GM12878 (cell line): Measurements from ENCODE around the gene SLC25A47. TPM values are rescaled to one million over a fixed set of nuclear protein-coding genes. Genes with fewer than 3 reads are reported as not detected.
A peak's percentile ranks its signal among the peaks of the same experiment; 100 is the strongest.

Source experiments
- ATAC-seq: fragments of 200-7000 bp; cut with Tn5 transposase; 3 replicates; pipeline ENCODE4 v1.9.1; 2020; ENCODE audit warnings: mild to moderate bottlenecking, moderate library complexity
- BruUV-seq: library from RNA; stranded (reverse); fragments of 400-500 nt; replicated peaks from 2 replicates; lab custom pipeline; 2021; lab: Mats Ljungman, UMichigan
- CTCF ChIA-PET: fragments of 300-600 bp; sonication (Branson Sonifier 250); formaldehyde crosslinking; extraction: SDS; loops from one replicate; lab custom pipeline; 2021; ENCODE audit warnings: inconsistent platforms; lab: Yijun Ruan, JAX
- POLR2A ChIA-PET: fragments of 350-600 bp; formaldehyde crosslinking; extraction: SDS; loops from one replicate; lab custom pipeline; 2021; ENCODE audit warnings: inconsistent platforms; lab: Charles Lee
- RAD21 ChIA-PET: fragments of 300-600 bp; sonication (Branson Sonifier 250); formaldehyde crosslinking; loops from one replicate; lab custom pipeline; 2023; ENCODE audit warnings: antibody characterized with exemption; ENCODE audit not compliant: unreplicated experiment; lab: Charles Lee
- SMC1A ChIA-PET: fragments of 300-600 bp; sonication (Branson Sonifier 250); formaldehyde crosslinking; loops from one replicate; lab custom pipeline; 2023; ENCODE audit not compliant: unreplicated experiment, uncharacterized antibody; lab: Charles Lee
- DNase-seq: peaks from one replicate; pipeline ENCODE4 v3.0.0-alpha.2; 2011; ENCODE audit warnings: low read depth, low spot score
- FAIRE-seq: peaks from 3 replicates; lab custom pipeline; 2011; peaks lifted over from hg19 to GRCh38; lab: Jason Lieb, UNC
- H2AFZ ChIP-seq: 2 replicates; pipeline ENCODE4 v1.6.0; 2011; ENCODE audit warnings: low read depth, low read length, control low read depth; ENCODE audit not compliant: control insufficient read depth
- H3K27ac ChIP-seq: 2 replicates; pipeline ENCODE4 v1.5.1; 2011; ENCODE audit warnings: control low read depth; ENCODE audit not compliant: control insufficient read depth, insufficient read depth
- H3K27me3 ChIP-seq, 2 experiments: replicated peaks in 1 of 2; 2 replicates each; pipeline versions ENCODE4 v1.6.0 to v1.6.1; 2011; ENCODE audit warnings: low read length in 1 of 2; ENCODE audit not compliant: control insufficient read depth in 2 of 2, insufficient read depth in 2 of 2
- H3K36me3 ChIP-seq, 2 experiments: 2 replicates each; pipeline ENCODE4 v1.5.1; 2011; ENCODE audit warnings: low read length in 1 of 2; ENCODE audit not compliant: control insufficient read depth in 2 of 2, insufficient read depth in 2 of 2
- H3K4me1 ChIP-seq: 2 replicates; pipeline ENCODE4 v1.6.1; 2011; ENCODE audit warnings: mild to moderate bottlenecking, low read length, moderate library complexity, mixed read lengths; ENCODE audit not compliant: control insufficient read depth, insufficient read depth
- H3K4me2 ChIP-seq: 2 replicates; pipeline ENCODE4 v1.6.0; 2011; ENCODE audit warnings: control low read depth; ENCODE audit not compliant: control insufficient read depth, insufficient read depth
- H3K4me3 ChIP-seq: fragments of 200-600 bp; sonication (generic); 2 replicates; pipeline ENCODE4 v1.5.1; 2016
- H3K79me2 ChIP-seq: 2 replicates; pipeline ENCODE4 v1.6.0; 2011; ENCODE audit warnings: low read length; ENCODE audit not compliant: control insufficient read depth, insufficient read depth
- H3K9ac ChIP-seq: 2 replicates; pipeline ENCODE4 v1.8.0; 2011; ENCODE audit warnings: low read length, control low read depth, mixed read lengths; ENCODE audit not compliant: control insufficient read depth, insufficient read depth
- H3K9me3 ChIP-seq: replicated peaks from 3 replicates; pipeline ENCODE4 v1.5.1; 2011; ENCODE audit warnings: mild to moderate bottlenecking, low read length; ENCODE audit not compliant: control insufficient read depth, insufficient read depth
- H4K20me1 ChIP-seq: 2 replicates; pipeline ENCODE4 v1.6.0; 2011; ENCODE audit not compliant: control insufficient read depth, insufficient read depth
- BHLHE40 ChIP-seq, 2 experiments: fragments of 450-650 bp in 1 of 2; IDR thresholded peaks; 2 replicates each; pipeline ENCODE4 v1.6.1; 2011 to 2017; ENCODE audit warnings: low read depth in 2 of 2, borderline replicate concordance in 1 of 2, improper control_type of control experiment in 1 of 2, low read length in 1 of 2, mild to moderate bottlenecking in 1 of 2
- CHD4 ChIP-seq: fragments of 200-600 bp; sonication (generic); IDR thresholded peaks from 2 replicates; pipeline ENCODE4 v1.6.1; 2016; ENCODE audit warnings: mild to moderate bottlenecking
- CREB1 ChIP-seq: IDR thresholded peaks from 2 replicates; pipeline ENCODE4 v1.6.1; 2012; ENCODE audit warnings: low read depth, mild to moderate bottlenecking, inconsistent platforms
- ELK1 ChIP-seq: IDR thresholded peaks from 2 replicates; pipeline ENCODE4 v1.6.1; 2012; ENCODE audit warnings: low read depth, low read length, improper control_type of control experiment
- KLF5 ChIP-seq: fragments of 450-650 bp; IDR thresholded peaks from 2 replicates; pipeline ENCODE4 v1.6.1; 2014; ENCODE audit warnings: mild to moderate bottlenecking; ENCODE audit not compliant: partially characterized antibody
- NR2C1 ChIP-seq: fragments of 450-650 bp; IDR thresholded peaks from 2 replicates; pipeline ENCODE4 v1.6.1; 2017; ENCODE audit warnings: antibody characterized with exemption, mild to moderate bottlenecking, moderate library complexity
- PKNOX1 ChIP-seq: fragments of 450-650 bp; IDR thresholded peaks from 2 replicates; pipeline ENCODE4 v1.6.1; 2016; ENCODE audit warnings: mild to moderate bottlenecking
- POLR2A ChIP-seq: IDR thresholded peaks from 2 replicates; pipeline ENCODE4 v1.6.1; 2011; ENCODE audit warnings: low read depth, mild to moderate bottlenecking, low read length
- SIN3A ChIP-seq: IDR thresholded peaks from 2 replicates; pipeline ENCODE4 v1.6.1; 2012; ENCODE audit warnings: low read depth, low read length, improper control_type of control experiment
- SKIL ChIP-seq: fragments of 450-650 bp; IDR thresholded peaks from 2 replicates; pipeline ENCODE4 v1.6.1; 2017; ENCODE audit warnings: mild to moderate bottlenecking, low read depth, inconsistent platforms; ENCODE audit not compliant: poor library complexity, severe bottlenecking
- STAT3 ChIP-seq: IDR thresholded peaks from 2 replicates; pipeline ENCODE4 v1.6.1; 2011; ENCODE audit warnings: low read depth, low read length, improper control_type of control experiment
- TCF3 ChIP-seq: IDR thresholded peaks from 2 replicates; pipeline ENCODE4 v1.6.1; 2012; ENCODE audit warnings: low read depth, mild to moderate bottlenecking, low read length, borderline replicate concordance; ENCODE audit not compliant: insufficient read depth
- TCF7 ChIP-seq: IDR thresholded peaks from 2 replicates; pipeline ENCODE4 v1.6.1; 2014; ENCODE audit warnings: antibody characterized with exemption, borderline replicate concordance
- WGBS: methylation state at CpG from one replicate; pipeline ENCODE4 v1.1.6; 2016; ENCODE audit warnings: low lambda C conversion rate; ENCODE audit not compliant: insufficient replicate concordance, insufficient coverage; ENCODE audit errors: missing lambda C conversion rate; 5-methylcytosine and 5-hydroxymethylcytosine counted together
- in situ Hi-C: fragments of 300-500 bp; cut with MboI; formaldehyde crosslinking; loops from 9 replicates; pipeline ENCODE4 v1.14.3; 2018; ENCODE audit warnings: mixed read lengths
- intact Hi-C: fragments of 100-400 bp; cut with micrococcal nuclease; formaldehyde crosslinking; loops from one replicate; pipeline ENCODE4 v1.14.2; 2022; ENCODE audit not compliant: unreplicated experiment
- polyA plus RNA-seq, 11 experiments: library from polyadenylated mRNA; depleted of rRNA in 4 of 11; unstranded in 6 of 11; stranded (reverse) in 5 of 11; fragments of >200 nt; fragmentation: Nextera tagmentation in 4 of 11; fragmentation: Illumina TruSeq in 1 of 11; extraction: Ambion mirVana in 4 of 11; extraction: Trizol in 1 of 11; gene quantifications; 1 replicate in 1 of 11; 2 replicates in 10 of 11; pipeline versions ENCODE4 v1.2.1 to v1.2.3, GENCODE V29; 2011 to 2016; ENCODE audit warnings: inconsistent platforms in 2 of 11, missing spikeins in 2 of 11, low read depth in 1 of 11
- total RNA-seq, 4 experiments: library from RNA; depleted of rRNA in 3 of 4; stranded (reverse); fragments of >200 nt in 3 of 4; fragmentation: Illumina TruSeq in 1 of 4; extraction: Trizol in 1 of 4; gene quantifications; 2 replicates each; pipeline versions ENCODE4 v1.2.1 to v1.2.3, GENCODE V29; 2013 to 2021

Gene SLC25A47
- total and polyA plus RNA-seq, 10 of the 15 experiments (the other 5 are each of a cell fraction or from before 2014, with no cell fraction given): 0.14 TPM; not detected in 9

- no TSS peak for BruUV-seq
- intact Hi-C loops: no loop called here
- 82% methylated on average over 11 of the region's 11 CpGs for WGBS
- FAIRE-seq (no peak), DNase-seq (no peak), ATAC-seq (no peak; the same call in 2 of the 3 replicates)
- ChIA-PET RAD21 (interaction anchor here (0.6 kb wide), 1 partner anchor 298 kb away, joined by 3 read pairs; no protein-coding TSS in a partner anchor), SMC1A (no interaction called here), CTCF (interaction anchor here (0.7 kb wide), 1 partner anchor 13 kb away, joined by 3 read pairs; no protein-coding TSS in a partner anchor), POLR2A (no interaction called here)
- Histone ChIP-seq H2AFZ (no peak overlapping the region), H3K27ac (no peak overlapping the region), H3K27me3 (no peaks in the 10 kb centered on the region), H3K9me3 (no peaks in the 10 kb centered on the region), H3K4me2 (no peak overlapping the region), H3K4me3 (no peak overlapping the region), H3K79me2 (no peaks in the 10 kb centered on the region), H3K4me1 (peaks cover 5% of the 10 kb centered on the region), H3K36me3 (peaks cover 2 to 12% of the 10 kb centered on the region in 2 experiments; a peak in 3 of 4 replicates), H4K20me1 (no peaks in the 10 kb centered on the region), H3K9ac (no peak overlapping the region)
- in situ Hi-C loops: no loop called here
- TF ChIP-seq KLF5 (no peak), STAT3 (no peak), POLR2A (peak; percentile 37; the same call in 1 of the 2 replicates)
Measured at GRCh38 chr14:100332071-100332639, 9.0 kb downstream of the SLC25A47 start.

- no peak for DNase-seq
- Histone ChIP-seq H2AFZ (no peak overlapping the region), H4K20me1 (no peaks in the 10 kb centered on the region), H3K4me3 (no peak overlapping the region), H3K27ac (no peak overlapping the region), H3K9me3 (no peaks in the 10 kb centered on the region), H3K27me3 (no peaks in the 10 kb centered on the region), H3K79me2 (no peaks in the 10 kb centered on the region), H3K9ac (no peak overlapping the region), H3K4me1 (peaks cover 9% of the 10 kb centered on the region), H3K4me2 (no peak overlapping the region), H3K36me3 (peaks cover 7 to 16% of the 10 kb centered on the region in 2 experiments; a peak in 3 of 4 replicates)
- in situ Hi-C loops: no loop called here
- FAIRE-seq: no peak
- CTCF ChIA-PET: interaction anchor here (0.7 kb wide), 1 partner anchor 13 kb away, joined by 3 read pairs; no protein-coding TSS in a partner anchor
- WGBS: 9% methylated on average over 8 of the region's 8 CpGs
- ATAC-seq: peak; percentile 44
- RAD21 ChIA-PET: interaction anchor here (0.6 kb wide), 1 partner anchor 298 kb away, joined by 3 read pairs; no protein-coding TSS in a partner anchor
- SMC1A ChIA-PET: no interaction called here
- no TSS peak for BruUV-seq
- POLR2A ChIA-PET: interaction anchor here (1.0 kb wide), 1 partner anchor 10 kb away, joined by 3 read pairs; no protein-coding TSS in a partner anchor
- intact Hi-C loops: no loop called here
- TF ChIP-seq TCF3: 0 out of 2 replicates have a peak, but pooled peaks have one; percentile 14
- no peak for TF ChIP-seq CHD4
- peak; percentile 79; the same call in 1 of the 2 replicates for TF ChIP-seq CREB1
- no peak for TF ChIP-seq NR2C1
- TF ChIP-seq TCF7: no peak
- TF ChIP-seq PKNOX1: peak; percentile 22; the same call in 1 of the 2 replicates
- TF ChIP-seq SKIL: no peak
- TF ChIP-seq ELK1: no peak
- no peak for TF ChIP-seq BHLHE40 (IDR thresholded peaks at IDR 0.05; ENCODE audit: borderline replicate concordance in 1 of 2, low read depth in 2 of 2, low read length in 1 of 2)
- TF ChIP-seq SIN3A: no peak
Measured at GRCh38 chr14:100332797-100333196, 9.7 kb downstream of the SLC25A47 start.
